HG03280 (cell line): ENCODE measurements around the gene DSCAM.

ENCODE experiments used
- ATAC-seq: cut with Tn5 transposase; IDR thresholded peaks from one replicate; pipeline ENCODE4 v1.9.1; 2021; ENCODE audit warnings: mild to moderate bottlenecking, moderate library complexity; ENCODE audit not compliant: unreplicated experiment

DSCAM gene

GRCh38 chr21:40152476-40152875 lies 694.5 kb downstream of the DSCAM start:
- no peak for ATAC-seq

- ATAC-seq: no peak
Observed at GRCh38 chr21:40151611-40152010, 695.3 kb downstream of the DSCAM start.

- no peak for ATAC-seq
Observed at GRCh38 chr21:40146216-40146837, 700.6 kb downstream of the DSCAM start.

- ATAC-seq: no peak
Observed at GRCh38 chr21:40143822-40144525, 703.0 kb downstream of the DSCAM start.

- ATAC-seq: no peak
Observed at GRCh38 chr21:40141621-40142020, 705.3 kb downstream of the DSCAM start.

- ATAC-seq: no peak
Observed at GRCh38 chr21:40140675-40141074, 706.3 kb downstream of the DSCAM start.

GRCh38 chr21:40139636-40140035 lies 707.3 kb downstream of the DSCAM start:
- no peak for ATAC-seq

GRCh38 chr21:40136571-40136970 lies 710.4 kb downstream of the DSCAM start:
- ATAC-seq: no peak

GRCh38 chr21:40134731-40135492 lies 712.0 kb downstream of the DSCAM start:
- no peak for ATAC-seq

- no peak for ATAC-seq
Observed at GRCh38 chr21:40130476-40130875, 716.5 kb downstream of the DSCAM start.

GRCh38 chr21:40129809-40130208 lies 717.1 kb downstream of the DSCAM start:
- ATAC-seq: no peak

GRCh38 chr21:40128891-40129290 lies 718.1 kb downstream of the DSCAM start:
- no peak for ATAC-seq

GRCh38 chr21:40120940-40121575 lies 725.9 kb downstream of the DSCAM start:
- no peak for ATAC-seq

- no peak for ATAC-seq
Observed at GRCh38 chr21:40118527-40118926, 728.4 kb downstream of the DSCAM start.

GRCh38 chr21:40117236-40117635 lies 729.7 kb downstream of the DSCAM start:
- no peak for ATAC-seq

- no peak for ATAC-seq
Observed at GRCh38 chr21:40115775-40116174, 731.2 kb downstream of the DSCAM start.

GRCh38 chr21:40102682-40103081 lies 744.3 kb downstream of the DSCAM start:
- no peak for ATAC-seq

GRCh38 chr21:40099809-40100208 lies 747.1 kb downstream of the DSCAM start:
- no peak for ATAC-seq

- ATAC-seq: no peak
Observed at GRCh38 chr21:40095477-40095876, 751.5 kb downstream of the DSCAM start.

GRCh38 chr21:40080385-40080784 lies 766.6 kb downstream of the DSCAM start:
- no peak for ATAC-seq

- ATAC-seq: no peak
Observed at GRCh38 chr21:40074710-40075109, 772.2 kb downstream of the DSCAM start.
